ENCODE data around the gene NKD1. TPM values are rescaled to one million over a fixed set of nuclear protein-coding genes. Genes with fewer than 3 reads are reported as not detected.

The NKD1 gene
- total RNA-seq, 1 experiment from 2014 or later: 0.44 TPM

- H2AFZ ChIP-seq: no peak overlapping the region
- no peaks in the 10 kb centered on the region for H3K27me3 ChIP-seq (ENCODE audit: insufficient read depth, low read depth)
- POLR2A ChIA-PET (ENCODE audit: unreplicated experiment): no interaction called here
- CTCF ChIA-PET: no interaction called here
- intact Hi-C loops (cut with micrococcal nuclease; ENCODE audit: unreplicated experiment): no loop called here
- BruUV-seq (replicated peaks): no TSS peak
- H3K79me2 ChIP-seq (ENCODE audit: low read depth): no peaks in the 10 kb centered on the region
- TF ChIP-seq CTCF (conservative IDR thresholded peaks at IDR 0.05) (no peak), EZH2 (IDR thresholded peaks at IDR 0.05; ENCODE audit: low read depth) (no peak)
- H3F3A ChIP-seq (ENCODE audit: insufficient read depth, low read depth): no peaks in the 10 kb centered on the region
- H3K36me3 ChIP-seq (ENCODE audit: low read depth): no peaks in the 10 kb centered on the region
- H3K9me2 ChIP-seq (ENCODE audit: insufficient read depth): no peaks in the 10 kb centered on the region
- no peaks in the 10 kb centered on the region for H3K4me1 ChIP-seq (replicated peaks; ENCODE audit: insufficient read depth)
- no peak for DNase-seq
- no peak overlapping the region for H3K4me3 ChIP-seq
- no peaks in the 10 kb centered on the region for H3K9me3 ChIP-seq (ENCODE audit: insufficient read depth, low read depth)
- H4K20me1 ChIP-seq (ENCODE audit: insufficient read depth): no peaks in the 10 kb centered on the region
- H3K27ac ChIP-seq: no peak overlapping the region
- H3K4me2 ChIP-seq: no peak overlapping the region
Observed at GRCh38 chr16:50609049-50609448, 60.9 kb downstream of the NKD1 start.

- TF ChIP-seq EZH2 (IDR thresholded peaks at IDR 0.05; ENCODE audit: low read depth): no peak
- no peak for TF ChIP-seq CTCF (conservative IDR thresholded peaks at IDR 0.05)
- ChIA-PET CTCF (no interaction called here), POLR2A (ENCODE audit: unreplicated experiment) (no interaction called here)
- H3K4me2 ChIP-seq: no peak overlapping the region
- no peak overlapping the region for H3K4me3 ChIP-seq
- no TSS peak for BruUV-seq (replicated peaks)
- H4K20me1 ChIP-seq (ENCODE audit: insufficient read depth): no peaks in the 10 kb centered on the region
- no peak overlapping the region for H2AFZ ChIP-seq
- no peaks in the 10 kb centered on the region for H3K9me2 ChIP-seq (ENCODE audit: insufficient read depth)
- no peak overlapping the region for H3K27ac ChIP-seq
- no peaks in the 10 kb centered on the region for H3K9me3 ChIP-seq (ENCODE audit: insufficient read depth, low read depth)
- intact Hi-C loops (cut with micrococcal nuclease; ENCODE audit: unreplicated experiment): no loop called here
- H3K79me2 ChIP-seq (ENCODE audit: low read depth): no peaks in the 10 kb centered on the region
- no peaks in the 10 kb centered on the region for H3K36me3 ChIP-seq (ENCODE audit: low read depth)
- DNase-seq: no peak
- H3K27me3 ChIP-seq (ENCODE audit: insufficient read depth, low read depth): no peaks in the 10 kb centered on the region
- H3F3A ChIP-seq (ENCODE audit: insufficient read depth, low read depth): no peaks in the 10 kb centered on the region
- H3K4me1 ChIP-seq (replicated peaks; ENCODE audit: insufficient read depth): no peaks in the 10 kb centered on the region
Observed at GRCh38 chr16:50609471-50609870, 61.3 kb downstream of the NKD1 start.

- Histone ChIP-seq H3K36me3 (ENCODE audit: low read depth) (no peaks in the 10 kb centered on the region), H3K27me3 (ENCODE audit: insufficient read depth, low read depth) (no peaks in the 10 kb centered on the region), H3K4me2 (no peak overlapping the region), H3K4me1 (replicated peaks; ENCODE audit: insufficient read depth) (no peaks in the 10 kb centered on the region), H2AFZ (no peak overlapping the region), H3K4me3 (no peak overlapping the region), H3K9me3 (ENCODE audit: insufficient read depth, low read depth) (no peaks in the 10 kb centered on the region), H3K27ac (no peak overlapping the region), H3K9me2 (ENCODE audit: insufficient read depth) (no peaks in the 10 kb centered on the region), H3K79me2 (ENCODE audit: low read depth) (no peaks in the 10 kb centered on the region), H3F3A (ENCODE audit: insufficient read depth, low read depth) (no peaks in the 10 kb centered on the region), H4K20me1 (ENCODE audit: insufficient read depth) (no peaks in the 10 kb centered on the region)
- no TSS peak for BruUV-seq (replicated peaks)
- DNase-seq: no peak
- CTCF ChIA-PET: interaction anchor here (0.9 kb wide), 1 partner anchor 55 kb away, joined by 4 read pairs; no protein-coding TSS in a partner anchor
- POLR2A ChIA-PET (ENCODE audit: unreplicated experiment): no interaction called here
- intact Hi-C loops (cut with micrococcal nuclease; ENCODE audit: unreplicated experiment): no loop called here
- no peak for TF ChIP-seq CTCF (conservative IDR thresholded peaks at IDR 0.05)
- no peak for TF ChIP-seq EZH2 (IDR thresholded peaks at IDR 0.05; ENCODE audit: low read depth)
Observed at GRCh38 chr16:50610331-50611262, 62.4 kb downstream of the NKD1 start.
